GM18505 (cell line): ENCODE measurements around the gene IQSEC2.

Experiments
- ATAC-seq: cut with Tn5 transposase; IDR thresholded peaks from one replicate; pipeline ENCODE4 v1.9.1; 2021; ENCODE audit not compliant: unreplicated experiment
- POLR2A ChIP-seq: IDR thresholded peaks from 4 replicates; pipeline ENCODE4 v1.6.1; 2011; ENCODE audit warnings: borderline replicate concordance; ENCODE audit not compliant: insufficient read depth, insufficient read length; ENCODE audit errors: extremely low read depth

The IQSEC2 gene

DNA sequence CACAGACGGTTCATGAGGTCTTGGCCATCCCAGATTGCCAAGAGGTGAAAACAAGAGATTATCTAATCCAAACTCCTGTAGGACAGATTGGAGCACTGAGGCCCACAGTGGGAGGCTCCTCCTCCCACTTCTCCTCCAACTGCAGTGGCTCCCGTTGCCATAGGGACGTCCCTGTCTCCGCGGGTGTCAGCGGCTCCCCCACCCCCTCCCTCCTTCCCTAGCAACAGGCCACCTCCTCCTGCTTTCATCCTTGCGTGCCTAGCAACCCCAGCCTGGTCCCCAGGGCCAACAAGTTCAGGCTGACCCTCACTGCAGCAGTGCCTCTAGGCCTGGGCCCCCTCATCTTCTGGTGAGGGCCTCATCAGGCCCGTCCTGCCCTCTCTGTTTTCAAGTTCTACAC, 6.8 kb upstream of the IQSEC2 start:
- ATAC-seq: no peak
- no peak for TF ChIP-seq POLR2A

- ATAC-seq: no peak
- no peak for TF ChIP-seq POLR2A
Measured at GRCh38 chrX:53287493-53288138, 6.2 kb upstream of the IQSEC2 start.

DNA sequence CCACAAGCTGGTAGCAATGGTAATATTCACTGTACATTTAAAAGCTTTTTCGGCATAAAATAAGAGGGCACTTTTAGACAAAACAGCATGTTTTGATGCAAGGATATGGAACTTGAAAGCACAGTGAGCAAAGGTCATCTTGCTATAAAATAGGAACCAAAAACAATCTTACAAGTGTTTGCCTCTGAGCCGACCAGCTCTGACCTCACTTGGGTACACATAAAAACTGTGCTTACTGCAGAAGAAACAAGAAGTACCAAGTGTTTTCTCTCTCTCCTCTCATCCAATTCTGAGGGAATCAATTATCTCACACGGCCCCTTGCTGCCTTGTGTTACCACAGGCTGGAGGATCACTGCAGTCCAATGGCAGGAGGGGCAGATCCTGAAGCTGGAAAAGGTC, 4.8 kb upstream of the IQSEC2 start:
- no peak for ATAC-seq
- TF ChIP-seq POLR2A: no peak

DNA sequence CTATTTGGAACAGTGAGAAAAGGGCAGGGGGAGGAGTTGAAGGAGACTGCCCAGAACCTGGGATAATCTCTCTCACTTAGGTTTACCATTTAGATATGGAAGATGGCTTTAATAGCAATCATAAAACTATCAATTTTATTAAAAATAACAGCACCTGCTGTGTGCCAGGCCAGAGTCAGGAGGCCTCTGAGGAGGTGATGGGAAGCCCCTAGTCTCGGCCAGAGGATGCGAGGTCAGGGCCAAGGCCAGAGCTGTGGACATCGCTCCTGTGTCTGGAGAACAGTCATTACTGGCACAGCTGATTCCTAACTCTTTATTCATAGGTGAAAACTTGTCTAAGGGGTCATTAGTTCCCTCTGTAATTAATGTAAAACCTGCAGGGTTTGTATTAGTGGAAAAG, 4.2 kb upstream of the IQSEC2 start:
- no peak for ATAC-seq
- no peak for TF ChIP-seq POLR2A

DNA sequence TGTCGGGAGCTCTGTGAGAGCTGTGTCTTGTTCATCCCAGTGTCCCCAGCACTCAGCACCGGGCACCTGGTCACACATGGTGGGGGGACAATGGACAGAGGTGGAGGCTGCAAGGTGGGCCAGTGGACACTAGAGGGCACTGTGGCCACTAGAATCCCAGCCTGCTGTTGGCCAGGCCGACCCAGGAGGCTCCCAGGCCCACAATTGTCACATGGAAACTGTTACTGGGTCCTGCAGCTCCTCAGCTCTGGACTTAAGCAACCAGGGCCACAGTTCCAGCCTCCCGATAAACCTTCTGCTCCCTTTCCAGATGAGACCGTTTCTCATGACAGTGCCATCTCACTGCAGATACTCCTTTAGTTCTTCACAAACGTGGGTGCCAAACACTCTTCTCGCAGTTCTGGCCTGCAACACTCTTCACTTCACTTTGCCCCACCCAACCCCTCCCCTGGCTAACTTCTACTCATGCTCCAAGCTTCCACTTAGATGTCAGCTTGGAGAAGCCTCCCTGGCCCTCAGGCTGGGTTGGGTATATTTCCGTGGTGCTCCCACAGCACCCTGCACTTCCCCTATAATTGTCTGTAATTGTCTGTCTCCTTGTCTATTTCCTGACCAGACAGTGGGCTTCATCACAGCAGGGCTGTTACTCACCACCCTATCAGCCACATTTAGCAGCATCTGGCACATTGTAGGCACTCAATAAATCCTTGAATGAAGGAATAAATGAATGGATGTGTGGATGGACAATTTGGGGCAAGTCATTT, 3.5 kb upstream of the IQSEC2 start:
- no peak for ATAC-seq

DNA sequence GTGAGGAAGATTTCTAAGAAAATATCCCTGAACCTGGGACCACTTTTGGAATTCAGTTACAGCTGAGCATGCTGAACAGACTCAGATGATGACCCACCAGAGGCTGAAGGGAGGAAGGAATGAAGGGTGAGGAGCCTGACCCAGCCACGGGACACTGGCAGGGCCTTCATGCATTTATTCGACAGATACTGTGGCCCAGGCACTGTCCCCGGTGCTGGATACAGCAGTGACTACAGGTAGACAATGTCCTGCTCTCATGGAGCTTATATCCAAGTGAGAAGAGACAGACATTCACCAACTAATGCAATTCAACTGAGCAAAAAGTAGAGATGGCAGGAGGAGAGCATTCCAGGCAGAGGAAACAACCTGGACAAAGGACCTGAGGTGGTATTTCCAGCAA, 2.2 kb upstream of the IQSEC2 start:
- no peak for ATAC-seq
- no peak for TF ChIP-seq POLR2A

More for the DNA sequence above, 3.5 kb upstream of the IQSEC2 start:
- no peak for TF ChIP-seq POLR2A

DNA sequence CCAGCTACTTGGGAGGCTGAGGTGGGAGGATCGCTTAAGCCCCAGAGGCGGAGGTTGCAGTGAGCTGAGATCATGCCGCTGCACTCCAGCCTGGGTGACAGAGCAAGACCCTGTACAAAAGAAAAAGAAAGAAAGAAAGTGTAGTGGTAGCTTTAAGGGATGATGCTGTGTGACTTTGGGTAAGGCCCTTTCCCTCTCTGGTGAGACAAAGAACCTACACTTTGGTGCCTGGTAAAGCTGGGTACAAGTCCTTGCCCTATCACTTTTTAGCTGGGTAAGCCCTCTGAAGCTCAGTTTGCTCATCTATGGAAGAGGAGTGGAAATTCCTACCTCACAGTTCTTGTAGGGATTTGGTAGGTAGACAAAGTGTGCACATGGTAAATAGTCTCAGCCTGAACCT, 1.7 kb upstream of the IQSEC2 start:
- no peak for TF ChIP-seq POLR2A
- no peak for ATAC-seq

- ATAC-seq: no peak
- TF ChIP-seq POLR2A: no peak
Measured at GRCh38 chrX:53281963-53282695, 745 bp upstream of the IQSEC2 start.

DNA sequence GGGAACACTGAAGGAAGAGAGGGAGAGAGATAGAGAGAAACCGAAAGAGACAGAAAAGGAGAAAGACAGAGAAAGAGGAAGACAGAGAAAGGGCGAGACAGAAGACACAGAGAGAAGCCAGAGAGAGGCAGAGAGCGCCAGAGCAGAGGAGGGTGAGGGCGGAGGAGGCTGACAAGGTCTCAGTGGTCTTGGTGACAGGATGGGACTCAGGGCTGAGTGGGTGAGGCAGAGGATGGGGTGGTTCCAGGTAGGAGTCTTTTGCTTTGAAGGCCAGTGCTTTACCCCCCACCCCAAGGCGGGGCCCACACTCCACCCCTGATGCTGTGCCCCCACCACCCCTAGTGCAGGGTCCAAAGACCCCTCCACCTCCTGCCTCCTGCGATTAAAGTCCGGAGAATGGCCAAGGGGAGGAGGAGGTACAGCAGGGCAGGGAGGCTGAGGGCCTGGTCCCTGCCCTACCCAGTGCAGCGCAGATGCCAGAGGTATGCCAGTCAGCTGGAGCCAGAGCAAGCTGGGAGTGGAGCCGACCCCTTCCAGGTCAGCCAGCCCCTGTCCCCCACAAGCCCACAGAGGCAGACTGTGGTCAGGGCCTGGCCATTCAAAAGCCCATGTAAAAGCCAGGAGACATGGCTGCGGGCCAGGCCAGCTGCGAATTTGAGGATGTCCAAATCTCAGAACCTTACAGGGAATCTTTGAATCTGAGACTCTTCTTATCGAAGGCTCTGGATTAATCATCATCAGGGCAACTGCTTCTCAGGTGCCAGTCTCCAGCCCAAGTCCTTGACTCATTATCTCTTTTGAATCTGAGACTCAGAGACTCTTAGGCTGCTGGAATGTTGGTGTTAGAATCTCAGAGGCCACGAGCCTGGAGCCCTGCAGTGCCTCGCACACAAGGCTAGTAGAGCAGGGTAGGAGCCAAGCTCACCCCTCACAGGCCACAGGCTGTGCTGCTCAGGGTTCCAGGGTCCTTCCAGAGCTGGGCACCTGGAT, 758 bp downstream of the IQSEC2 start:
- no peak for ATAC-seq
- no peak for TF ChIP-seq POLR2A

GRCh38 chrX:53279296-53280237, 1.8 kb downstream of the IQSEC2 start:
- no peak for ATAC-seq
- TF ChIP-seq POLR2A: no peak

DNA sequence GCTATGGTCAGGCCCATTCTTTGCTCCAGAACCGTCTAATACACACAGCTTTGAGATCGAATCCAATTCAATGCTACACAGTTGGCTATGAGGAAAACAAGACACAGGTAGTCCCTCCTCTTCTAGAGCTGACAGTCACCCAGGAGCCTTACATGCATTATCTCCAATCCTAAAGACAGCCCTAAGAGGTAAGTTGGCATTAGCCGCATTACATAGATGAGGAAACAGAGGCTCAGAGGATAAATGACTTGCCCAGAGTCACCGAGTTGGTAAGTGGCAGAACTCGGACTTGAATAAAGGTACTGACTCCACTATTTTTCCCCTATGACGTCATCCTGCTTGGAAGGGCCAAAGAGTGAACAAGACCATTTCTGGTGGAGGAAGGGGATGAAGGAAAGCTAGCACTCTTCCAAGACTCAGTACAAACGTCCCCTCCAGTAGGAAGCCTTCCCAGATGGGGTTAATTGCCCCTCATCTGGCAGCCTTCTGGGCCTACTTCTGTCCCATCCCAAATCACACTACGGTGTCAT, 8.5 kb downstream of the IQSEC2 start:
- no peak for TF ChIP-seq POLR2A
- no peak for ATAC-seq
